GM19099 (cell line): ENCODE data around the gene PNRC1.

Source experiments
- POLR2A ChIP-seq: IDR thresholded peaks from 3 replicates; pipeline ENCODE4 v1.6.1; 2011; ENCODE audit warnings: low read depth; ENCODE audit not compliant: insufficient read length; ENCODE audit errors: extremely low read depth

PNRC1 gene

DNA sequence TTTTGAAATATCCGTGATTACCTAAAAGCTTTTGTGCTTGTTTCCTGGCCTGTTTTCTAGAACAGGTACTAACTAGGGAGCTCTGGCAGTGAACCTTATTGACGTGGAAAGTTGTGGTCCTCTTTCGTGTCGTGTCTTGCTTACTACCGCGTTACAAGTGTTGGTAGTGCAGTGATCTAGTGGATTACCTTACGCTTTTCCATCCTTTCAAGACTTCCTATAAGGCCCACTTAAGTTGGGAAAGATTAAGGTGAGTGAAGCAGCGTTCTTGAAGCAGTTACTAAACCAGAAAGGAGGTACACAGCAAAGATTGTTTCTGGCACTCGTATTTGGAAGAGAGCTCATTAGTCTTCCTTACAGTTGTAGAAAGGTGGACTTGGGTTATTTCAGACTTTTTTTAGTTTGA is 1.9 kb downstream of the PNRC1 start:
- no peak for TF ChIP-seq POLR2A

DNA sequence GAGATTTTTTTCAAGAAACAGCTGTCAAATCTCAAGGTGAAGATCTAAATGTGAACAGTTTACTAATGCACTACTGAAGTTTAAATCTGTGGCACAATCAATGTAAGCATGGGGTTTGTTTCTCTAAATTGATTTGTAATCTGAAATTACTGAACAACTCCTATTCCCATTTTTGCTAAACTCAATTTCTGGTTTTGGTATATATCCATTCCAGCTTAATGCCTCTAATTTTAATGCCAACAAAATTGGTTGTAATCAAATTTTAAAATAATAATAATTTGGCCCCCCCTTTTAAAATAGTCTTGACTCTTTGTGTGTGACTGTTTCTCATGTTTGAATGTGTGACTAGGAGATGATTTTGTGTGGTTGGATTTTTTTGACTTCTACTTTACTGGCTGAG is 4.0 kb downstream of the PNRC1 start:
- TF ChIP-seq POLR2A = no peak

DNA sequence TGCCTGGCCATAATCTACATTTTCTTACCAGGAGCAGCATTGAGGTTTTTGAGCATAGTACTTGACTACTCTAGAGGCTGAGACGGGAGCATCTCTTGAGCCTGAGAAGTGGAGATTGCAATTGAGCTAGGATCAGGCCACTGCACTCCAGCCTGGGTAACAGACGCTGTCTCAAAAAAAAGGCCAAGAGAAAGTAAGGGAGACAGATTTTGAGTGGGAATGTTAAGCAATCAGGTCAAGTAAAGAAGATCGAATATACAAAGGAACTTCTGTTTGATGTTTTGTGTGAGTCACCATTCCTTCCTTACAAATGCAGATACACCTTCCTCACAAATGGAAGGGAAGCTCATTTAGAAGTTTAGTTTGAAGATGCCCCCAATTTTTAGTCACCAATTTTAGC is 4.4 kb downstream of the PNRC1 start:
- TF ChIP-seq POLR2A = no peak

DNA sequence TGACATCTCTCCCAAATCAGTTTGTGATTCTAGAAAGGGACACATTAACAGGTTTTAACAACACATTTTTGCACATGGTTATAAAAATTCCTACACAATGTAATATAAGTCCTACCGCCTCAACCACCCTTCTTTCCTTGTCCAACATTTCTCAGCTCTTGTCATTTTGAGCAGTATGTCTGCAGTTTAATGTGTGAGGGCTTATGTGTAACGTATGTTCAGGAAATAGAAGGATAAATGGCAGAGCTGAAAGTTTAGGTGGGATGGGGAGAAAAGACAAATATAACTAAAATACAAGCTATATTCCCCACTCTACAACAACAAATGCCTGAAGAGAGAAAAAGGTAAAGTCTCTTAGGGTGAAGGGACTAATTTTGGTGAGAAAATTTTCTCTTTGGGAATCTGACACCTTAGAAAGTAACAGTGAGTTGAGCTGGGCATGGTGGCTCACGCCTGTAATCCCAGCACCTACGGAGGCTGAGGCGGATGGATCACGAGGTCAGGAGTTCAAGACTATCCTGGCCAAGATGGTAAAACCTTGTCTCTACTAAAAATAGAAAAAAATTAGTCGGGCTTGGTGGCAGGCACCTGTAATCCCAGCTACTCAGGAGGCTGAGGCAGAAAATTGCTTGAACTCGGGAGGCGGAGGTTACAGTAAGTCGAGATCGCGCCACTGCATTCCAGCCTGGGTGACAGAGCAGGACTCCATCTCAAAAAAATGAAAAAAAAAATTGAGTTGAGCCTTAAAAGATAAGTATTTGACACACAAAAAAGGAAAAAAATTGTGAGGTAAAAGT is 5.1 kb downstream of the PNRC1 start:
- no peak for TF ChIP-seq POLR2A

DNA sequence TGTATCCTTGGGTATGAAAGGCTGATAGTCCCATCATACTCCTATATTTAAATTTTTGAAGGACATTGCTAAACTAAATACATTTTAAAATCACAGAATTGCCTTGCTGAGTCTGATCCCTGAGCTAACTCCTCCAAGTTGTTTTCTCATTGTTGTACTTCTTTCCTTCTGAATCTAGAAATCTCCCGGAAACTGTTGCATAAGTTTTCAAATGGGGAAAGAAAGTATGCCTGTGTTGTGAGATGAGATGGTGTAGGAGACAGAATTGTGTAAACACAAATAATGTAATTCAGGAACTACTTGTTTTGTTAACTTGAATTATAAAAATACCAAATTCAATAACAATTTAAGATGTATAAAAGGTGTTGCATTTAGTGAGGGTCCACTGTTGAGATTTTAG is 7.3 kb downstream of the PNRC1 start:
- no peak for TF ChIP-seq POLR2A

DNA sequence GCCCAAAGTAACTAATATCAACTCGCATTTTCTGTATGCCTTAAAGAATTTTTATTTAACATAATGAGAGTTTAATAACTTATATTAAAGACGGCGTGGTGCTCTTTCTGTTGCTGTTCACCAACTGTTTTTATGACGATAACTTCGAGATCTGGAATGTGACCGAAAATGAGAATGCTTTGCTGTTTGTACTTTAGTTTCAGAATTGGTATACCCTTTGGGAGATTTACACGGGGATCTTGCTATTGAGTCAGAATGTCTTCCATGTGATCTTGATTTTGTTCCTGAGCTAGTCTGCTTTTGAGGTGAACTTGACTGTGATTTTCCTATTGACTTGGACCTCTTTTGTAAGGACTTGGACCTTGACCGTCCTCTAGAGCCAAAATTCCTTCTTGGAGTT is 17.9 kb downstream of the PNRC1 start:
- TF ChIP-seq POLR2A = no peak

DNA sequence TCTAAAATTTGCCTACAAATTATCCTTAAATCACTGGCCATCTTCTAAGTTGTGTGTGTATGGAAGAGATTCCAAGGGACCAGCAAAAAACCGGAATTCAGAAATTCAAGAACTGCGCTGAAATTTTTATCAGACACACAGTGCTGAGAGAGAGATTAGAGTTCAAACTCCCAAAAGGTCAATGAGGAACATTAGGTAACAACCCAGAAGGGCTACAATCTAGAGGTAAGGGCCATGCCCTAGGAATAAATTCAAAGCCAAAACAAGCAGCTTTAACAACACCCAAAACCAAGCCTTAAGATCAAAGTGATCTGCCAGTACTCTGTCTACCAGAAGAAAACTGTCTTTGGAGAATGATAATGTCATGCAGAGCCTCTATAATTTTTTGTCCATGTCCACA is 19.6 kb downstream of the PNRC1 start:
- no peak for TF ChIP-seq POLR2A

DNA sequence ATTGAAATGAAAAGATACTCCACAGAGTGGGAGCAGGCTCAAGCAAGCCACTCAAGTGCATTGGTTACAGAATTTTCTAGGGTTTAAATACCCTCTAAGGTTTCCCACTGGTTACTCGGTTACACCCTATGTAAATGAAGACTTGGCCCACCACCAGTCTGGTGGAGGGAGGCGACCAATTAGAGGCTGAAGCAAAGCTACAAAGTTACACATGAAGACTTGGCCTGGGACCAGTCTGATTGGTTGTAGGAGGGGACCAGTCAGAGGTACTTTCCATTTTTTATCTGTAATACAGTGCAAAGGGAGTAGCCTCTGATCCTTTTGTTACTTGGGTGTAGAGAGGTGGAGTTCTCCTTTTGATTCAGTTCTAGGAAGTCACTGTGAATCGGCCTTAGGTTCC is 29.7 kb downstream of the PNRC1 start:
- TF ChIP-seq POLR2A = no peak

DNA sequence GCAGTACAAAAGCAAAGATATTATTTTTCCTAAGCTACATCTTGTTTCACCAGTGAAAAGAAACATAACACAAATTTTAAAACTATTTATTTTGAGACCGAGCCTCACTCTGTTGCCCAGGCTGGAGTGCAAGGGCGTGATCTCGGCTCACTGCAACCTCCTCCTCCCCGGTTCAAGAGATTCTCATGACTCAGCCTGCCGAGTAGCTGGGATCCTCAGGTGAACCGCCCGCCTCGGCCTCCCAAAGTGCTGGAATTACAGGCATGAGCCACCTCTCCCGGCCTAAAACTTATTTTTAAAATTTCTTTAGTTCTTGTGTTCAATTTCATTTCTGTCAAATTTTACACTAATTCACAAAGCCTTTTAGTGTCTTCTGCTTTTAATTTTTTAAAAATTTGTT is 31.4 kb downstream of the PNRC1 start:
- TF ChIP-seq POLR2A = no peak

DNA sequence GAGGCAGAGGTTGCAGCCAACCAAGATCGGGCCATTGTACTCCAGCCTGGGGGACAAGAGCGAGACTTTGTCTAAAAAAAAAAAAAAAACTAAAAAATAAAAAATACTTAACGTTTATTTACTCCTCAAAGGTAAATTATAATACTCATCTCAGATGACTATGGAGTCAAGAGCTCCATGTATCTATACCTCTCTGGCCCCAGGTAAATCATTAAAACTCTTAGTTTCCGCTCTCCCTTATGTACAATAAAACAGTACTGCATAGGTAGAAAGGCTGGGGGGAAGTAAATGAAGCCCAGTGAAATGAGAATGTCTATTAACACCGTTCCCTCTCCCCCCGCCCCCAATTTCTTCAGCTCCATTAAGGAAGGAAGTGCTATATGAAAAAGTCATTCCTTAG is 36.2 kb downstream of the PNRC1 start:
- TF ChIP-seq POLR2A = no peak

DNA sequence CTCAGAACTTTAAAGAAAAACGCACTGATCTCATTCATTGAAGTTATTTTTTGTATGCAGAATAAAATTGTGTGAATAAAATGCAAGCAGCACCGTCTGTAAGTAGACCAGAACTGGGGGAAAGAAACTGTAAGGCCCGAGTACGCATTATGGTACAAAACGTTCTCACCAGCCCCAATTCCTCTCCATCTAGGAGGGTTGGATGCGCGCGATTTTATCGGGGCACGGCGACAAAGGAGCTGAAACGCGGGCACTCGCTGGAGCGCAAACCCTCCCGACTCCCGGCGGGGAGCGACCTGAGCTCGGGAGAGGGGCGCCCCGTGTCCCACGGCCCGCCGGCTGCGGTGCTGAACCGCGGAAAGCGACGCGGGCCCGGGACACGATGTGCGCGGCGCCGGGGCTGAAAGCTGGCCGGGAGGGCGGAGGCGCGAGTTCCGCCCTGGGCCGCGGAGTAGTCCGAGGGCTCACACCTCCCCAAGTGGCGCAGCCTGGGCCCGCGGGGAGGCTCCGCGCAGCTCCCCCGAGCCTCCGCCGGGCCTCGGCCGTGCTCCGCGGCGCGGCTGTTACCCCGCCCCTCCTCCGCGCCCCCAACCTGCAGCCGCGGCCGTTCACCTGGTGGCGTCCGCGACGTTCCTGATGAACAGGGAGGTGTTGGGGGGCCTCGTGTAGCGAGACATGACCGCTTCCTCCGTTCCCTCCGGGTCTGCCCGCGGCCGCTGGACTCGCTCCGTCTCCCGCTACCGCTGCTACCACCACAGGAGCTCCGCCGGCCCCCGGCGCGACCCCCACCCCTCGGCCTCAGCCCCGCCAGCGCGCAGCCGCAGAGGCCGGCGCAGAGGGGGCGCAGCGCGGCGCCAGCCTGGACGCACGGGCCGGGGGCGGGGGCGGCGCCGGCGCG is 36.9 kb downstream of the PNRC1 start, which contains the start of gene SRSF12:
SRSF12 (minus strand) TSS at position 861 of the 898 bp plus-strand sequence; CDS start at position 677, 184 bp downstream.
- TF ChIP-seq POLR2A = no peak

DNA sequence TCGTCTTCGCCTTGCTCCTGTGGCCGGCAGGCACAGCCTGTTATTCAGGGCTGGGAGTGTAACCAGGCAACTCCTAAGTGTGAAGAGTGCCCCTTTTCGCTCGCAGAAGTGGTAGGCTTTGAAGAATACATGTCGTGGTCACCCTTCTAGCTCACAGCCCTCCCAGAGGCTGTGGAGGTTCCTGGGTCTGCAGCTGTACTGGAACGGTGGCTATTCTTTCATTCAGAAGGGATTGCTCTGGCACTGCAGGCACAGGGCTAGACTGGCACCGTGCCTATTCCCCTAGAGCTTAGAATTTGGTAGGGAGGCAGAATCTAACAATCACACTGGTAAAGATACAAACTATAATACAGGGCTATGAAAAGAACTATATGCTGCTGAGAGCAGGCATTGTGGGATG is 38.4 kb downstream of the PNRC1 start:
- no peak for TF ChIP-seq POLR2A

DNA sequence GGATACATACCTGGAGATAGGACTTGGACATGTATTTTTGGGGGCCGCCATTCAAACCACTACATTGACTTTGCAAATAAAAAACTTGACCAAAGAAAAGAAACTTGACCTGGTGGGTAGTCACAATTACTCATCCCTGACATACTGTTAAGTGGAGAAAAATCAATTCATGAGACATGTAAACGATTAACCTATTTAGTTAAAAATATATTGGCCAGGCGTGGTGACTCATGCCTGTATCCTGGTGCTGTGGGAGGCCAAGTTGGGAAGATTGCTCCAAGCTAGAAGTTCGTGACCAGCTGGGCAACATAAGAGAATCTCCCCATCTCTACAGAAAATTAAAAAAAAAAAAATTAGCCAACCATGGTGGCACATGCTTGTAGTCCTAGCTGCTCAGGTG is 39.8 kb downstream of the PNRC1 start:
- TF ChIP-seq POLR2A = no peak

DNA sequence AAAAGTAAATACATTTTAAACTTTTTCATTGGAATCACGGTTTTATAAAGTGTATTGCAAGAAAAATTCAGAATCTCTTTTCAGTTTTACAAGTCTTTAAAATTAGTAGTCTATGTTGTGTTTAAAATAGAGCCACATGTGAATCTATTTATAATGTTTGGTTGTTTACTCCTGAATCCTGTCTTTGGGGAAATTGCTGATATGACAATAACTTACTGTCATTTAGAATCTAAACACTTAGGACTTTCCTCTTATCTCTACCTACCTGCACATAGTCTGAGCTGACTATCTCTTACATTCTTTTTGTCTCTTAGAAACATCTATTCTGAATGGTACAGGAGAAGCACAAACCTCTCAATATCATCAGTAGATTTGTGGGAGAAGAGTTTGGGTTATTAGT is 41.4 kb downstream of the PNRC1 start:
- TF ChIP-seq POLR2A = no peak

DNA sequence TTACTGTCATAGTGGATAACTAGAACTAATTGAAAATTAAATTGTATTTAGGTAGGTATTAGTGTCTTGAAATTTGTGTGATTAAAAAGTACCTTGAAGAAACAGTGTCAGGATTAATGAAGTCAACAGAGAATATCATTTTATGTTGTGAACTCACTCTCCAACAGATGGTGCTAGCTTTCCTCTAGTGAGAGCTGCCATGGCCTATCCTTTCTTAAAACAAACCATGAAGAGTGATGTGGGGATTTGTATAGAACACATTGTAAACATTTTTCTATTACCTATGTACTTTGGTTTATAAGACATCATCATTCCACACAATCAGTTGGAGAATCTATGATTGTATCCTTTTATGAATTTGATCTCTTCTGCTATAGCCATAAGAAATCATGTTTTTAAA is 42.1 kb downstream of the PNRC1 start:
- no peak for TF ChIP-seq POLR2A

DNA sequence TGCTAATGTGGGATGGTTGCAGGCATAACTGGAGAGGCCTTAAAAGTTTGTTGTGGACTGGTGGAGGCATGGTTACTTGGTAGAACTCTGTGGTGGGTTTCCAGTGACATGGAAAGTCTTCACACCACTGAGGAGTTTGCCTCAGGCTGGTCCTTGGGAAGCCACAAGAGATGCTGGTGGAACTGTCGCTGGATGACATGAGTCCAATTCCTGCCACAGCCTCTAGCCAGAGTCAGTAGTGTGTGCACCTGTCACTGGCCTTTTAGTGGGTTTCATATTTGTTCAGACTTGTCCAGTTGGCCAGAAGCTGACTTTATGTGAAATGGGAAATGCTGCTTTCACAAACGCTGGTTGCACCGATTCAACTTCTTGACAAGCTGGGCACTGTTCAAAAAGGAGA is 51.0 kb downstream of the PNRC1 start:
- TF ChIP-seq POLR2A = no peak
